Measurements from ENCODE around the gene SYNE2. TPM values are rescaled to one million over a fixed set of nuclear protein-coding genes. Genes with fewer than 3 reads are reported as not detected.
"Not testable (repeated sequence)": the region's sequence is repeated elsewhere in the genome, so short reads cannot be mapped to it uniquely, and the experiment has no call there.

The SYNE2 gene, protein sequence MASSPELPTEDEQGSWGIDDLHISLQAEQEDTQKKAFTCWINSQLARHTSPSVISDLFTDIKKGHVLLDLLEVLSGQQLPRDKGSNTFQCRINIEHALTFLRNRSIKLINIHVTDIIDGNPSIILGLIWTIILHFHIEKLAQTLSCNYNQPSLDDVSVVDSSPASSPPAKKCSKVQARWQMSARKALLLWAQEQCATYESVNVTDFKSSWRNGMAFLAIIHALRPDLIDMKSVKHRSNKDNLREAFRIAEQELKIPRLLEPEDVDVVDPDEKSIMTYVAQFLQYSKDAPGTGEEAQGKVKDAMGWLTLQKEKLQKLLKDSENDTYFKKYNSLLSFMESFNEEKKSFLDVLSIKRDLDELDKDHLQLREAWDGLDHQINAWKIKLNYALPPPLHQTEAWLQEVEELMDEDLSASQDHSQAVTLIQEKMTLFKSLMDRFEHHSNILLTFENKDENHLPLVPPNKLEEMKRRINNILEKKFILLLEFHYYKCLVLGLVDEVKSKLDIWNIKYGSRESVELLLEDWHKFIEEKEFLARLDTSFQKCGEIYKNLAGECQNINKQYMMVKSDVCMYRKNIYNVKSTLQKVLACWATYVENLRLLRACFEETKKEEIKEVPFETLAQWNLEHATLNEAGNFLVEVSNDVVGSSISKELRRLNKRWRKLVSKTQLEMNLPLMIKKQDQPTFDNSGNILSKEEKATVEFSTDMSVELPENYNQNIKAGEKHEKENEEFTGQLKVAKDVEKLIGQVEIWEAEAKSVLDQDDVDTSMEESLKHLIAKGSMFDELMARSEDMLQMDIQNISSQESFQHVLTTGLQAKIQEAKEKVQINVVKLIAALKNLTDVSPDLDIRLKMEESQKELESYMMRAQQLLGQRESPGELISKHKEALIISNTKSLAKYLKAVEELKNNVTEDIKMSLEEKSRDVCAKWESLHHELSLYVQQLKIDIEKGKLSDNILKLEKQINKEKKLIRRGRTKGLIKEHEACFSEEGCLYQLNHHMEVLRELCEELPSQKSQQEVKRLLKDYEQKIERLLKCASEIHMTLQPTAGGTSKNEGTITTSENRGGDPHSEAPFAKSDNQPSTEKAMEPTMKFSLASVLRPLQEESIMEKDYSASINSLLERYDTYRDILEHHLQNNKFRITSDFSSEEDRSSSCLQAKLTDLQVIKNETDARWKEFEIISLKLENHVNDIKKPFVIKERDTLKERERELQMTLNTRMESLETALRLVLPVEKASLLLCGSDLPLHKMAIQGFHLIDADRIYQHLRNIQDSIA (N-terminal part only)
- total RNA-seq: 10.3 and 15.4 TPM in 2 replicates
- 3.1 and 6.5 TPM in 2 replicates for polyA plus RNA-seq
- 3.0 and 5.9 TPM in 2 replicates for polyA plus RNA-seq (2012)
- 19.4 and 24.2 TPM in 2 replicates for polyA minus RNA-seq (ENCODE audit: low replicate concordance)

DNA sequence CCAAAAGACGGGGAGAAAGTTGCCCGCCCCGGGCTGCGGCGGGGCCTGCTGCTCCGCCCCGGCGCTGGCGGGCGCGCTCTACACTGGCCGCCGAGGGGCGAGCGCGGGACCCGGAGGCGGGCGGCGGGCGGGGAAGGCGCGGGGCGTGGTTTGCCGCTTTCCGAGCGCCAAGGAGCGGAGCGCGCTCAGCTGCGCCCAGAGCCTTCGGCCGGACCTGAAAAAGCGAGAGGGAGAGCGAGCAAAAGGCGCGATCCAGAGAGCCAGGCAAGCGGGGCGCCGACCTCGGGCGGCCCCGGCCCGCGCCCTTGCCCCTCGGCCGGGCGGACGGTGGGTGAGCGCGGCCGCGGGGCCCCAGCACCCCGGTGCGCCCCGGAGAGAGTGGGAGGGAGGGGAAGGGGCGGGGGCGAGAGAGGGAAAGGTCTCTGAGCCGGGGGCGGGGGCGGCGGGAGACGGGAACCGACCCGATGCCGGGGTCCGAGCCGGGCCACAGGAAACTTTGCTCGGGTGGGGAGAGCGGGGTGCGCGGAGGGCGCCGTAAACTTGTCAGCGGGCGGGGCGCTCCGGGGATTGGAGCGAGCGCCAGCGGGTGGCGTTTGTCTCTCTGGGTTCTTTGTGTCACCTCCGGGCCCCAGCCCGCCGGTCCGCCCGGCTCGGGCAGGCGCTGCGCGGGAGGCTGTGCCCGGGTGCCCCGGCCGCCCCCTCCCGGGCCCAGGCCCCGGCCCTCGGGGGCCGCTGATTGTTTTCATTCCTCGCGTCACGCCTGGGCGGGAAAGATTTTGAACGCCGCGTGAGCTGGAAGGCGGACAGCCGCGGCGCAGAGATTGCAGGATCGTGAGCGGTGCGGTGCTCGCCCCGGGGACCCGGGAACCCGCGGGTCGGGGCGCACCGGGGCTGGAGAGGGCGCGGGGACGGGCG, at the start of gene SYNE2:
Gene SYNE2, plus strand, starts transcription at position 188 of the 915 bp plus-strand sequence. CDS start 56,145 bp downstream, outside the sequence.
- no peak within 1 kb of the TSS for H3K27ac ChIP-seq (ENCODE audit: insufficient read depth, low read length)

DNA sequence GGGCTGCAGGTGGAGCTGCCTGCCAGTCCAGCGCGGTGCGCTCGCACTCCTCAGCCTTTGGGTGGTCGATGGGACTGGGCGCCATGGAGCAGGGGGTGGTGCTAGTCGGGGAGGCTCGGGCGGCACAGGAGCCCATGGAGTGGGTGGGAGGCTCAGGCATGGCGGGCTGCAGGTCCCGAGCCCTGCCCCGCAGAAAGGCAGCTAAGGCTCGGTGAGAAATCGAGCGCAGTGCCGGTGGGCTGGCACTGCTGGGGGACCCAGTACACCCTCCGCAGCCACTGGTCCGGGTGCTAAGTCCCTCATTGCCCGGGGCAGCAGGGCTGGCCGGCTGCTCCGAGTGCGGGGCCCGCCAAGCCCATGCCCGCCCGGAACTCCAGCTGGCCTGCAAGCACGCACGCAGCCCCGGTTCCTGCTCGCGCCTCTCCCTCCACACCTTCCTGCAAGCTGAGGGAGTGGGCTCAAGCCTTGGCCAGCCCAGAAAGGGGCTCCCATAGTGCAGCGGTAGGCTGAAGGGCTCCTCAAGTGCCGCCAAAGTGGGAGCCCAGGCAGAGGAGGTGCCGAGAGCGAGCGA, 49.5 kb upstream of the SYNE2 start:
- not testable (repeated sequence) for H3K79me2 ChIP-seq (ENCODE audit: control insufficient read depth, insufficient read depth, low read length); H2AFZ ChIP-seq (ENCODE audit: low read length); H3K4me3 ChIP-seq (replicated peaks in 1 of 4; ENCODE audit: control extremely low read depth in 1 of 4, insufficient read depth in 1 of 4, low read depth in 3 of 4, low read length in 4 of 4); H3K27ac ChIP-seq (ENCODE audit: insufficient read depth, low read length); H4K20me1 ChIP-seq (ENCODE audit: control insufficient read depth, extremely low read depth, insufficient read depth, low read length); H3K9me3 ChIP-seq (ENCODE audit: control insufficient read depth, insufficient read depth, low read depth, low read length); H3K9ac ChIP-seq (ENCODE audit: insufficient read depth, low read length); H3K27me3 ChIP-seq (ENCODE audit: control insufficient read depth, insufficient read depth, low read length); H3K36me3 ChIP-seq (ENCODE audit: control insufficient read depth, insufficient read depth, low read length); H3K4me1 ChIP-seq (ENCODE audit: control insufficient read depth, extremely low read depth, insufficient read depth, low read length); DNase-seq (ENCODE audit: low read depth in 2 of 2); H3K4me2 ChIP-seq (ENCODE audit: extremely low read depth, insufficient read depth, low read length)

More for the DNA sequence above, at the start of gene SYNE2:
- Histone ChIP-seq H3K79me2 (ENCODE audit: control insufficient read depth, insufficient read depth, low read length) (no peaks in the 10 kb centered on the region), H4K20me1 (ENCODE audit: control insufficient read depth, extremely low read depth, insufficient read depth, low read length) (no peaks in the 10 kb centered on the region), H3K4me2 (ENCODE audit: extremely low read depth, insufficient read depth, low read length) (peak within 1 kb of the TSS; percentile 75), H2AFZ (ENCODE audit: low read length) (peak within 1 kb of the TSS; percentile 45), H3K9ac (ENCODE audit: insufficient read depth, low read length) (peak within 1 kb of the TSS; percentile 55), H3K4me1 (ENCODE audit: control insufficient read depth, extremely low read depth, insufficient read depth, low read length) (no peaks in the 10 kb centered on the region), H3K9me3 (ENCODE audit: control insufficient read depth, insufficient read depth, low read depth, low read length) (no peaks in the 10 kb centered on the region), H3K36me3 (ENCODE audit: control insufficient read depth, insufficient read depth, low read length) (no peaks in the 10 kb centered on the region), H3K4me3 (replicated peaks in 1 of 4; ENCODE audit: control extremely low read depth in 1 of 4, insufficient read depth in 1 of 4, low read depth in 3 of 4, low read length in 4 of 4) (peak within 1 kb of the TSS; percentile 32 to 81 (median 52)), H3K27me3 (ENCODE audit: control insufficient read depth, insufficient read depth, low read length) (no peaks in the 10 kb centered on the region)
- peak; percentile 67 to 74 for DNase-seq (ENCODE audit: low read depth in 2 of 2)
- TF ChIP-seq, protein P1, sequence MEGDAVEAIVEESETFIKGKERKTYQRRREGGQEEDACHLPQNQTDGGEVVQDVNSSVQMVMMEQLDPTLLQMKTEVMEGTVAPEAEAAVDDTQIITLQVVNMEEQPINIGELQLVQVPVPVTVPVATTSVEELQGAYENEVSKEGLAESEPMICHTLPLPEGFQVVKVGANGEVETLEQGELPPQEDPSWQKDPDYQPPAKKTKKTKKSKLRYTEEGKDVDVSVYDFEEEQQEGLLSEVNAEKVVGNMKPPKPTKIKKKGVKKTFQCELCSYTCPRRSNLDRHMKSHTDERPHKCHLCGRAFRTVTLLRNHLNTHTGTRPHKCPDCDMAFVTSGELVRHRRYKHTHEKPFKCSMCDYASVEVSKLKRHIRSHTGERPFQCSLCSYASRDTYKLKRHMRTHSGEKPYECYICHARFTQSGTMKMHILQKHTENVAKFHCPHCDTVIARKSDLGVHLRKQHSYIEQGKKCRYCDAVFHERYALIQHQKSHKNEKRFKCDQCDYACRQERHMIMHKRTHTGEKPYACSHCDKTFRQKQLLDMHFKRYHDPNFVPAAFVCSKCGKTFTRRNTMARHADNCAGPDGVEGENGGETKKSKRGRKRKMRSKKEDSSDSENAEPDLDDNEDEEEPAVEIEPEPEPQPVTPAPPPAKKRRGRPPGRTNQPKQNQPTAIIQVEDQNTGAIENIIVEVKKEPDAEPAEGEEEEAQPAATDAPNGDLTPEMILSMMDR (conservative IDR thresholded peaks at IDR 0.05 in 1 of 2, IDR thresholded peaks at IDR 0.05 in 1 of 2; ENCODE audit: low read depth in 1 of 2, low read length in 2 of 2): no peak
- no peak for TF ChIP-seq EZH2 (IDR thresholded peaks at IDR 0.05; ENCODE audit: low read length, missing control alignments)

DNA sequence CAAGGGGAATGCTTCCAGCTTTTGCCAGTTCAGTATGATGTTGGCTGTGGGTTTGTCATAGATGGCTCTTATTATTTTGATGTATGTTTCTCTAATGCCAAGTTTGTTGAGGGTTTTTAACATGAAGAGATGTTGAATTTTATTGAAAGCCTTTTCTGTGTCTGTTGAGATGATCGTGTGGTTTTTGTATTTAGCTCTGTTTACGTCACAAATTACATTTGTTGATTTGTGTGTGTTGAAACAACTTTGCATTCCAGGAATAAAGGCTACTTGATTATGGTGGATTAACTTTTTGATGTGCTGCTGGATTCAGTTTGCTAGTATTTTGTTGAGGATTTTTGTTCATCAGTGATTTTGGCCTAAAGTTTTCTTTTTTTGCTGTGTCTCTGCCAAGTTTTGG, 46.7 kb upstream of the SYNE2 start:
- H3K79me2 ChIP-seq (ENCODE audit: control insufficient read depth, insufficient read depth, low read length); H3K4me3 ChIP-seq (replicated peaks in 1 of 4; ENCODE audit: control extremely low read depth in 1 of 4, insufficient read depth in 1 of 4, low read depth in 3 of 4, low read length in 4 of 4); H3K27ac ChIP-seq (ENCODE audit: insufficient read depth, low read length); H2AFZ ChIP-seq (ENCODE audit: low read length); H4K20me1 ChIP-seq (ENCODE audit: control insufficient read depth, extremely low read depth, insufficient read depth, low read length); H3K36me3 ChIP-seq (ENCODE audit: control insufficient read depth, insufficient read depth, low read length); H3K9ac ChIP-seq (ENCODE audit: insufficient read depth, low read length); H3K9me3 ChIP-seq (ENCODE audit: control insufficient read depth, insufficient read depth, low read depth, low read length); H3K4me2 ChIP-seq (ENCODE audit: extremely low read depth, insufficient read depth, low read length); H3K27me3 ChIP-seq (ENCODE audit: control insufficient read depth, insufficient read depth, low read length); DNase-seq (ENCODE audit: low read depth in 2 of 2); H3K4me1 ChIP-seq (ENCODE audit: control insufficient read depth, extremely low read depth, insufficient read depth, low read length): not testable (repeated sequence)

DNA sequence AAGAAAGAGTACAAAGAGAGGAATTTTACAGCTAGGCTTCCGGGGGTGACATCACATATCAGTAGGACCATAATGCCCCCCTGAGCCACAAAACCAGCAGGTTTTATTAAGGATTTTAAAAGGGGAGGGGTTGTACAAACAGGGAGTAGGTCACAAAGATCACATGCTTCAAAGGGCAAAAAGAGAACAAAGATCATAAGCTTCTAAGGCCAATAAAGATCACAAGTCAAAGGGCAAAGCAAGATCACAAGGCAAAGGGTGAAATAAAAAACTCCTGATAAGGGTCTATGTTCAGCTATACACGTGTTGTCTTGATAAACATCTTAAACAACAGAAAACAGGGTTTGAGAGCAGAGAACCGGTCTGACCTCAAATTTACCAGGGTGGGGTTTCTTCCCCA, 41.1 kb upstream of the SYNE2 start:
- not testable (repeated sequence) for H4K20me1 ChIP-seq (ENCODE audit: control insufficient read depth, extremely low read depth, insufficient read depth, low read length); H3K36me3 ChIP-seq (ENCODE audit: control insufficient read depth, insufficient read depth, low read length); H3K79me2 ChIP-seq (ENCODE audit: control insufficient read depth, insufficient read depth, low read length); H3K4me3 ChIP-seq (replicated peaks in 1 of 4; ENCODE audit: control extremely low read depth in 1 of 4, insufficient read depth in 1 of 4, low read depth in 3 of 4, low read length in 4 of 4); H3K9ac ChIP-seq (ENCODE audit: insufficient read depth, low read length); H3K9me3 ChIP-seq (ENCODE audit: control insufficient read depth, insufficient read depth, low read depth, low read length); H3K4me2 ChIP-seq (ENCODE audit: extremely low read depth, insufficient read depth, low read length); H3K27ac ChIP-seq (ENCODE audit: insufficient read depth, low read length); DNase-seq (ENCODE audit: low read depth in 2 of 2); H3K4me1 ChIP-seq (ENCODE audit: control insufficient read depth, extremely low read depth, insufficient read depth, low read length); H2AFZ ChIP-seq (ENCODE audit: low read length); H3K27me3 ChIP-seq (ENCODE audit: control insufficient read depth, insufficient read depth, low read length)

All from fibroblast of lung (primary cell).